GM19035 (cell line): Measurements from ENCODE around the gene RAB9B.

Experiments used
- ATAC-seq: cut with Tn5 transposase; IDR thresholded peaks from one replicate; pipeline ENCODE4 v1.9.1; 2021; ENCODE audit not compliant: unreplicated experiment

Gene RAB9B

DNA sequence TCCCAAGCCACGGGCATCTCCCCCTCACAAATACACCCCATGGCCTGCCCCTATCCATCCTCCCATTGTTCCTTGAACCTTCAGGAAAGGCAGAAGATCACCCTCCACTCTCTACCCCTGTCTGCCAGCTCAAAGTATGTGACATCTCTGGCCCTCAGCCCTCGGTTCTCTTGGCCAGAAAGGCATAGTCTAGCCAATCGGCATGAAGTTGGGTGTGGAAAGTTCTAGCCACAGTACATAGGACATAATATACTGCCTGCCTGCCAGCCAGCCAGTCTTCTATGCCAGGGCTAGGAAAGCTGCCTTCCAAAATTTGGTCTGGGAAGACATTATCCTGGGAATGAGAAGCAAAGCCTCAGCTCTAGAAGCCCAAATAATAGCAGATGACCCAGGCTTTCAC, 58.6 kb downstream of the RAB9B start:
- no peak for ATAC-seq
